ENCODE measurements around the gene ENTHD1. TPM values are rescaled to one million over a fixed set of nuclear protein-coding genes. Genes with fewer than 3 reads are reported as not detected.

ENTHD1 gene
- total and polyA plus RNA-seq, 2 of the 8 experiments (the other 6 are each of a cell fraction or from before 2014, with no cell fraction given), result not detected

- TF ChIP-seq RBBP5 (IDR thresholded peaks at IDR 0.05; ENCODE audit: borderline replicate concordance, low read depth, low read length) (no peak), KDM1A (IDR thresholded peaks at IDR 0.05; ENCODE audit: borderline replicate concordance, low read length) (no peak), SRF (IDR thresholded peaks at IDR 0.05; ENCODE audit: low read depth, low read length) (no peak)
Observed at GRCh38 chr22:39883057-39883456, 10.5 kb downstream of the ENTHD1 start (continued).

Measured in H1 (cell line).